ENCODE data around the gene ACTG2.

GRCh38 chr2:73910873-73911547 is 18.2 kb downstream of the ACTG2 start:
- TF ChIP-seq CTCF (IDR thresholded peaks at IDR 0.05): no peak
- TF ChIP-seq EZH2 (IDR thresholded peaks at IDR 0.05; ENCODE audit: borderline replicate concordance, insufficient read depth, low read depth, low read length, poor library complexity, severe bottlenecking): no peak

All from B cell (primary cell).